Smooth muscle cell (in vitro differentiated cells): Measurements from ENCODE around the gene EP400. TPM values are rescaled to one million over a fixed set of nuclear protein-coding genes. Genes with fewer than 3 reads are reported as not detected.

Experiments used
- DNase-seq: peaks from one replicate; lab custom pipeline; 2025; ENCODE audit not compliant: unreplicated experiment; lab: John Stamatoyannopoulos, UW
- H2AFZ ChIP-seq: fragments of 200-600 bp; sonication (generic); 2 replicates; pipeline ENCODE4 v1.6.0; 2016; ENCODE audit warnings: antibody characterized with exemption, low read depth, mild to moderate bottlenecking
- H3F3A ChIP-seq: fragments of 200-600 bp; sonication (generic); 2 replicates; pipeline ENCODE4 v1.6.0; 2017; ENCODE audit warnings: antibody characterized with exemption, low read depth
- H3K27ac ChIP-seq: fragments of 200-600 bp; sonication (generic); 2 replicates; pipeline ENCODE4 v1.5.1; 2016; ENCODE audit warnings: low read depth, mild to moderate bottlenecking
- H3K27me3 ChIP-seq: fragments of 200-600 bp; sonication (generic); 2 replicates; pipeline ENCODE4 v1.6.1; 2016; ENCODE audit warnings: low read depth, mild to moderate bottlenecking
- H3K36me3 ChIP-seq: fragments of 200-600 bp; sonication (generic); 2 replicates; pipeline ENCODE4 v1.5.1; 2016; ENCODE audit warnings: low read depth
- H3K4me1 ChIP-seq: fragments of 200-600 bp; sonication (generic); 2 replicates; pipeline ENCODE4 v1.5.1; 2016; ENCODE audit warnings: low read depth
- H3K4me2 ChIP-seq: fragments of 200-600 bp; sonication (generic); 2 replicates; pipeline ENCODE4 v1.6.0; 2016; ENCODE audit warnings: mild to moderate bottlenecking
- H3K4me3 ChIP-seq: fragments of 200-600 bp; sonication (generic); 2 replicates; pipeline ENCODE4 v1.5.1; 2016; ENCODE audit warnings: mild to moderate bottlenecking
- H3K79me2 ChIP-seq: fragments of 200-600 bp; sonication (generic); 2 replicates; pipeline ENCODE4 v1.6.0; 2016; ENCODE audit warnings: low read depth, mild to moderate bottlenecking
- H3K9ac ChIP-seq: fragments of 200-600 bp; sonication (generic); 2 replicates; pipeline ENCODE4 v1.6.0; 2016; ENCODE audit warnings: low read depth
- H3K9me3 ChIP-seq: fragments of 200-600 bp; sonication (generic); replicated peaks from 2 replicates; pipeline ENCODE4 v1.5.1; 2016; ENCODE audit warnings: low read depth
- H4K20me1 ChIP-seq: fragments of 200-600 bp; sonication (generic); 2 replicates; pipeline ENCODE4 v1.6.0; 2016; ENCODE audit warnings: low read depth
- CTCF ChIP-seq: fragments of 200-600 bp; sonication (generic); IDR thresholded peaks from 2 replicates; pipeline ENCODE4 v1.5.1; 2017; ENCODE audit warnings: borderline replicate concordance, mild to moderate bottlenecking, antibody characterized with exemption; ENCODE audit not compliant: insufficient read depth, poor library complexity, severe bottlenecking
- WGBS: methylation state at CpG from one replicate; pipeline ENCODE4 v1.1.7; 2016; ENCODE audit warnings: low lambda C conversion rate; 5-methylcytosine and 5-hydroxymethylcytosine counted together
- polyA plus RNA-seq: library from polyadenylated mRNA; unstranded; fragments of >200 nt; fragmentation: Nextera tagmentation; extraction: Ambion mirVana; gene quantifications from 2 replicates; pipeline ENCODE4 v1.2.1, GENCODE V29; 2016
- total RNA-seq: library from RNA; depleted of rRNA; stranded (reverse); fragments of >200 nt; gene quantifications from 2 replicates; pipeline ENCODE4 v1.2.3, GENCODE V29; 2014

Gene EP400
- total and polyA plus RNA-seq, 2 experiments from 2014 or later, result 6.6 to 13.6 TPM

GRCh38 chr12:132071040-132071810, 121.5 kb downstream of the EP400 start:
- Histone ChIP-seq H3K9ac (no peak overlapping the region), H4K20me1 (no peaks in the 10 kb centered on the region), H3K4me2 (no peak overlapping the region), H3K79me2 (no peaks in the 10 kb centered on the region), H3K27me3 (no peaks in the 10 kb centered on the region), H3F3A (no peaks in the 10 kb centered on the region), H3K4me3 (no peak overlapping the region), H3K4me1 (no peaks in the 10 kb centered on the region), H2AFZ (no peak overlapping the region), H3K36me3 (no peaks in the 10 kb centered on the region), H3K9me3 (no peaks in the 10 kb centered on the region), H3K27ac (no peak overlapping the region)
- no peak for DNase-seq
- TF ChIP-seq CTCF, result no peak
- 95% methylated on average over 12 of the region's 12 CpGs for WGBS

GRCh38 chr12:132071830-132072384, 122.2 kb downstream of the EP400 start:
- WGBS, result 98% methylated on average over 14 of the region's 14 CpGs
- no peak for DNase-seq
- Histone ChIP-seq H3K4me2 (no peak overlapping the region), H4K20me1 (no peaks in the 10 kb centered on the region), H3K79me2 (no peaks in the 10 kb centered on the region), H2AFZ (no peak overlapping the region), H3K9me3 (no peaks in the 10 kb centered on the region), H3K27ac (no peak overlapping the region), H3F3A (no peaks in the 10 kb centered on the region), H3K36me3 (no peaks in the 10 kb centered on the region), H3K4me3 (no peak overlapping the region), H3K9ac (no peak overlapping the region), H3K4me1 (no peaks in the 10 kb centered on the region), H3K27me3 (no peaks in the 10 kb centered on the region)
- TF ChIP-seq CTCF, result no peak

GRCh38 chr12:132074216-132074615, 124.5 kb downstream of the EP400 start:
- no peak for TF ChIP-seq CTCF
- Histone ChIP-seq H3K9me3 (no peaks in the 10 kb centered on the region), H4K20me1 (no peaks in the 10 kb centered on the region), H3F3A (no peaks in the 10 kb centered on the region), H3K9ac (no peak overlapping the region), H3K27me3 (no peaks in the 10 kb centered on the region), H2AFZ (no peak overlapping the region), H3K4me2 (no peak overlapping the region), H3K27ac (no peak overlapping the region), H3K79me2 (no peaks in the 10 kb centered on the region), H3K4me3 (no peak overlapping the region), H3K4me1 (no peaks in the 10 kb centered on the region), H3K36me3 (no peaks in the 10 kb centered on the region)
- 94% methylated on average over 14 of the region's 14 CpGs for WGBS
- DNase-seq, result no peak
